ENCODE results near the gene UBL3.

The UBL3 gene

GRCh38 chr13:29800687-29801086, 49.7 kb downstream of the UBL3 start:
- no peaks in the 10 kb centered on the region for H3K9me3 Mint-ChIP-seq

GRCh38 chr13:29799041-29799440, 51.4 kb downstream of the UBL3 start:
- Mint-ChIP-seq H3K27ac (no peak overlapping the region), H3K36me3 (ENCODE audit: low read depth) (no peaks in the 10 kb centered on the region), H3K4me3 (no peak overlapping the region), H3K4me1 (no peaks in the 10 kb centered on the region), H3K9me3 (no peaks in the 10 kb centered on the region), H3K27me3 (ENCODE audit: low read depth, poor library complexity) (no peaks in the 10 kb centered on the region)
- TF ChIP-seq CTCF (IDR thresholded peaks at IDR 0.05): no peak
- DNase-seq: no peak

More at GRCh38 chr13:29800687-29801086, 49.7 kb downstream of the UBL3 start:
- H3K4me3 Mint-ChIP-seq: no peak overlapping the region
- no peaks in the 10 kb centered on the region for H3K27me3 Mint-ChIP-seq (ENCODE audit: low read depth, poor library complexity)
- no peak for TF ChIP-seq CTCF (IDR thresholded peaks at IDR 0.05)
- H3K36me3 Mint-ChIP-seq (ENCODE audit: low read depth): no peaks in the 10 kb centered on the region
- H3K27ac Mint-ChIP-seq: no peak overlapping the region
- H3K4me1 Mint-ChIP-seq: no peaks in the 10 kb centered on the region
- no peak for DNase-seq

- no peaks in the 10 kb centered on the region for H3K27me3 Mint-ChIP-seq (ENCODE audit: low read depth, poor library complexity)
- H3K4me3 Mint-ChIP-seq: no peak overlapping the region
- no peaks in the 10 kb centered on the region for H3K9me3 Mint-ChIP-seq
- H3K36me3 Mint-ChIP-seq (ENCODE audit: low read depth): no peaks in the 10 kb centered on the region
- no peak for DNase-seq
- no peak for TF ChIP-seq CTCF (IDR thresholded peaks at IDR 0.05)
- no peaks in the 10 kb centered on the region for H3K4me1 Mint-ChIP-seq
- no peak overlapping the region for H3K27ac Mint-ChIP-seq
These were observed 58.2 kb downstream of the UBL3 start for GRCh38 chr13:29791997-29792780.

- Mint-ChIP-seq H3K4me3 (no peak overlapping the region), H3K36me3 (ENCODE audit: low read depth) (no peaks in the 10 kb centered on the region), H3K27ac (no peak overlapping the region), H3K4me1 (no peaks in the 10 kb centered on the region), H3K27me3 (ENCODE audit: low read depth, poor library complexity) (no peaks in the 10 kb centered on the region), H3K9me3 (no peaks in the 10 kb centered on the region)
- no peak for TF ChIP-seq CTCF (IDR thresholded peaks at IDR 0.05)
- no peak for DNase-seq
These were observed 58.9 kb downstream of the UBL3 start for GRCh38 chr13:29791508-29791907.

GRCh38 chr13:29786698-29787097, 63.7 kb downstream of the UBL3 start:
- TF ChIP-seq CTCF (IDR thresholded peaks at IDR 0.05): no peak
- Mint-ChIP-seq H3K4me3 (no peak overlapping the region), H3K27me3 (ENCODE audit: low read depth, poor library complexity) (no peaks in the 10 kb centered on the region), H3K4me1 (no peaks in the 10 kb centered on the region), H3K36me3 (ENCODE audit: low read depth) (no peaks in the 10 kb centered on the region), H3K27ac (no peak overlapping the region), H3K9me3 (no peaks in the 10 kb centered on the region)
- DNase-seq: no peak

- TF ChIP-seq CTCF (IDR thresholded peaks at IDR 0.05): no peak
- no peaks in the 10 kb centered on the region for H3K27me3 Mint-ChIP-seq (ENCODE audit: low read depth, poor library complexity)
- H3K4me1 Mint-ChIP-seq: no peaks in the 10 kb centered on the region
- no peak overlapping the region for H3K27ac Mint-ChIP-seq
- no peak overlapping the region for H3K4me3 Mint-ChIP-seq
- no peak for DNase-seq
- H3K9me3 Mint-ChIP-seq: no peaks in the 10 kb centered on the region
- H3K36me3 Mint-ChIP-seq (ENCODE audit: low read depth): no peaks in the 10 kb centered on the region
These were observed 64.4 kb downstream of the UBL3 start for GRCh38 chr13:29785978-29786377.
